ENCODE measurements around the gene ZAR1. TPM values are rescaled to one million over a fixed set of nuclear protein-coding genes. Genes with fewer than 3 reads are reported as not detected.
"Not testable (repeated sequence)": the region's sequence is repeated elsewhere in the genome, so short reads cannot be mapped to it uniquely, and the experiment has no call there.

ZAR1 gene
- total RNA-seq, result not detected
- polyA plus RNA-seq (ENCODE audit: insufficient read depth in 1 of 8, insufficient read length in 8 of 8, low replicate concordance in 1 of 8), result not detected
- long read RNA-seq, donor 1, result 0 reads
- long read RNA-seq, donor 2, result 0 reads
- long read RNA-seq, donor 3, result 0 reads
- long read RNA-seq, donor 4, result 0 reads
- long read RNA-seq, donor 5, result 0 reads
- long read RNA-seq, donor 6, result 0 reads
- long read RNA-seq, donor 7, result 0 reads
- long read RNA-seq, donor 8, result 0 reads
- long read RNA-seq, donor 9, result 0 reads
- long read RNA-seq, donor 10, result 0 reads
- long read RNA-seq, donor 11, result 0 reads

- no peaks in the 10 kb centered on the region for H3K9me3 ChIP-seq (replicated peaks; ENCODE audit: control insufficient read depth, low read depth, low read length)
- H3K36me3 ChIP-seq (ENCODE audit: control insufficient read depth, insufficient read depth, low read length), result no peaks in the 10 kb centered on the region
- H3K4me3 ChIP-seq (ENCODE audit: low read length), result no peak within 1 kb of the TSS
- H3K27me3 ChIP-seq (ENCODE audit: control insufficient read depth, insufficient read depth, low read length), result peaks cover 42% of the 10 kb centered on the region
- H3K4me1 ChIP-seq (ENCODE audit: control insufficient read depth, insufficient read depth, low read length), result no peaks in the 10 kb centered on the region
- WGBS (ENCODE audit: insufficient coverage), result under 1% methylated on average over 78 of the region's 80 CpGs
- no peak within 1 kb of the TSS for H3K27ac ChIP-seq (ENCODE audit: low read length)
- DNase-seq, result no peak
Observed at GRCh38 chr4:48490012-48490679, at the start of gene ZAR1. Gene ZAR1 (plus strand): TSS chr4:48490252. CDS start chr4:48490292, 40 bp downstream.

- 60% methylated on average over 1 of the region's 5 CpGs for WGBS (ENCODE audit: insufficient coverage)
- not testable (repeated sequence) for DNase-seq
Observed at GRCh38 chr4:48440914-48441313, 49.1 kb upstream of the ZAR1 start.

GRCh38 chr4:48445704-48446103 lies 44.3 kb upstream of the ZAR1 start:
- Histone ChIP-seq H3K4me1 (ENCODE audit: control insufficient read depth, insufficient read depth, low read length) (no peaks in the 10 kb centered on the region), H3K27ac (ENCODE audit: low read length) (no peak overlapping the region), H3K36me3 (ENCODE audit: control insufficient read depth, insufficient read depth, low read length) (no peaks in the 10 kb centered on the region), H3K27me3 (ENCODE audit: control insufficient read depth, insufficient read depth, low read length) (no peaks in the 10 kb centered on the region), H3K9me3 (replicated peaks; ENCODE audit: control insufficient read depth, low read depth, low read length) (no peaks in the 10 kb centered on the region), H3K4me3 (ENCODE audit: low read length) (no peak overlapping the region)
- no CpG with 5 or more reads among the region's 3 CpGs for WGBS (ENCODE audit: insufficient coverage)
- peak; percentile 11 for DNase-seq

More at GRCh38 chr4:48440914-48441313, 49.1 kb upstream of the ZAR1 start:
- not testable (repeated sequence) for H3K9me3 ChIP-seq (replicated peaks; ENCODE audit: control insufficient read depth, low read depth, low read length); H3K27me3 ChIP-seq (ENCODE audit: control insufficient read depth, insufficient read depth, low read length); H3K27ac ChIP-seq (ENCODE audit: low read length); H3K4me3 ChIP-seq (ENCODE audit: low read length); H3K36me3 ChIP-seq (ENCODE audit: control insufficient read depth, insufficient read depth, low read length); H3K4me1 ChIP-seq (ENCODE audit: control insufficient read depth, insufficient read depth, low read length)

GRCh38 chr4:48446642-48447041 lies 43.4 kb upstream of the ZAR1 start:
- WGBS (ENCODE audit: insufficient coverage), result no CpG with 5 or more reads among the region's 1 CpG
- no peaks in the 10 kb centered on the region for H3K4me1 ChIP-seq (ENCODE audit: control insufficient read depth, insufficient read depth, low read length)
- no peaks in the 10 kb centered on the region for H3K36me3 ChIP-seq (ENCODE audit: control insufficient read depth, insufficient read depth, low read length)
- H3K9me3 ChIP-seq (replicated peaks; ENCODE audit: control insufficient read depth, low read depth, low read length), result no peaks in the 10 kb centered on the region
- no peak for DNase-seq
- H3K27me3 ChIP-seq (ENCODE audit: control insufficient read depth, insufficient read depth, low read length), result no peaks in the 10 kb centered on the region
- H3K4me3 ChIP-seq (ENCODE audit: low read length), result no peak overlapping the region
- H3K27ac ChIP-seq (ENCODE audit: low read length), result no peak overlapping the region

GRCh38 chr4:48449151-48449550 lies 40.9 kb upstream of the ZAR1 start:
- H3K9me3 ChIP-seq (replicated peaks; ENCODE audit: control insufficient read depth, low read depth, low read length), result no peaks in the 10 kb centered on the region
- no peak for DNase-seq
- no peaks in the 10 kb centered on the region for H3K36me3 ChIP-seq (ENCODE audit: control insufficient read depth, insufficient read depth, low read length)
- no peaks in the 10 kb centered on the region for H3K27me3 ChIP-seq (ENCODE audit: control insufficient read depth, insufficient read depth, low read length)
- H3K27ac ChIP-seq (ENCODE audit: low read length), result no peak overlapping the region
- no peak overlapping the region for H3K4me3 ChIP-seq (ENCODE audit: low read length)
- WGBS (ENCODE audit: insufficient coverage), result 100% methylated on average over 1 of the region's 10 CpGs
- H3K4me1 ChIP-seq (ENCODE audit: control insufficient read depth, insufficient read depth, low read length), result no peaks in the 10 kb centered on the region

GRCh38 chr4:48450740-48451139 lies 39.3 kb upstream of the ZAR1 start:
- Histone ChIP-seq H3K27ac (ENCODE audit: low read length) (no peak overlapping the region), H3K4me1 (ENCODE audit: control insufficient read depth, insufficient read depth, low read length) (no peaks in the 10 kb centered on the region)

GRCh38 chr4:48451656-48452055 lies 38.4 kb upstream of the ZAR1 start:
- not testable (repeated sequence) for DNase-seq; H3K36me3 ChIP-seq (ENCODE audit: control insufficient read depth, insufficient read depth, low read length); H3K27ac ChIP-seq (ENCODE audit: low read length); H3K27me3 ChIP-seq (ENCODE audit: control insufficient read depth, insufficient read depth, low read length); H3K4me1 ChIP-seq (ENCODE audit: control insufficient read depth, insufficient read depth, low read length); H3K9me3 ChIP-seq (replicated peaks; ENCODE audit: control insufficient read depth, low read depth, low read length); H3K4me3 ChIP-seq (ENCODE audit: low read length)
- no CpG with 5 or more reads among the region's 3 CpGs for WGBS (ENCODE audit: insufficient coverage)

More at GRCh38 chr4:48450740-48451139, 39.3 kb upstream of the ZAR1 start:
- Histone ChIP-seq H3K27me3 (ENCODE audit: control insufficient read depth, insufficient read depth, low read length) (no peaks in the 10 kb centered on the region), H3K36me3 (ENCODE audit: control insufficient read depth, insufficient read depth, low read length) (no peaks in the 10 kb centered on the region), H3K9me3 (replicated peaks; ENCODE audit: control insufficient read depth, low read depth, low read length) (no peaks in the 10 kb centered on the region), H3K4me3 (ENCODE audit: low read length) (no peak overlapping the region)
- WGBS (ENCODE audit: insufficient coverage), result 80% methylated on average over 2 of the region's 3 CpGs
- no peak for DNase-seq

- no peaks in the 10 kb centered on the region for H3K4me1 ChIP-seq (ENCODE audit: control insufficient read depth, insufficient read depth, low read length)
- DNase-seq, result no peak
- 93% methylated on average over 2 of the region's 2 CpGs for WGBS (ENCODE audit: insufficient coverage)
- H3K27ac ChIP-seq (ENCODE audit: low read length), result no peak overlapping the region
- H3K36me3 ChIP-seq (ENCODE audit: control insufficient read depth, insufficient read depth, low read length), result no peaks in the 10 kb centered on the region
- H3K4me3 ChIP-seq (ENCODE audit: low read length), result no peak overlapping the region
- H3K9me3 ChIP-seq (replicated peaks; ENCODE audit: control insufficient read depth, low read depth, low read length), result no peaks in the 10 kb centered on the region
- no peaks in the 10 kb centered on the region for H3K27me3 ChIP-seq (ENCODE audit: control insufficient read depth, insufficient read depth, low read length)
Observed at GRCh38 chr4:48454591-48454990, 35.5 kb upstream of the ZAR1 start.

GRCh38 chr4:48461000-48461399 lies 29.1 kb upstream of the ZAR1 start:
- no peak for DNase-seq
- H3K9me3 ChIP-seq (replicated peaks; ENCODE audit: control insufficient read depth, low read depth, low read length), result no peaks in the 10 kb centered on the region
- no peaks in the 10 kb centered on the region for H3K4me1 ChIP-seq (ENCODE audit: control insufficient read depth, insufficient read depth, low read length)
- H3K27ac ChIP-seq (ENCODE audit: low read length), result no peak overlapping the region
- H3K4me3 ChIP-seq (ENCODE audit: low read length), result no peak overlapping the region
- no peaks in the 10 kb centered on the region for H3K36me3 ChIP-seq (ENCODE audit: control insufficient read depth, insufficient read depth, low read length)
- H3K27me3 ChIP-seq (ENCODE audit: control insufficient read depth, insufficient read depth, low read length), result no peaks in the 10 kb centered on the region

GRCh38 chr4:48462363-48462762 lies 27.7 kb upstream of the ZAR1 start:
- WGBS (ENCODE audit: insufficient coverage), result no CpG with 5 or more reads among the region's 5 CpGs
- no peaks in the 10 kb centered on the region for H3K27me3 ChIP-seq (ENCODE audit: control insufficient read depth, insufficient read depth, low read length)
- H3K27ac ChIP-seq (ENCODE audit: low read length), result no peak overlapping the region
- no peaks in the 10 kb centered on the region for H3K4me1 ChIP-seq (ENCODE audit: control insufficient read depth, insufficient read depth, low read length)
- DNase-seq, result peak; percentile 49
- H3K4me3 ChIP-seq (ENCODE audit: low read length), result no peak overlapping the region
- no peaks in the 10 kb centered on the region for H3K9me3 ChIP-seq (replicated peaks; ENCODE audit: control insufficient read depth, low read depth, low read length)
- no peaks in the 10 kb centered on the region for H3K36me3 ChIP-seq (ENCODE audit: control insufficient read depth, insufficient read depth, low read length)
